ENCODE data around the gene TSN.
A peak's percentile ranks its signal among the peaks of the same experiment; 100 is the strongest.
"Not testable (repeated sequence)": the region's sequence is repeated elsewhere in the genome, so short reads cannot be mapped to it uniquely, and the experiment has no call there.

Gene TSN

DNA sequence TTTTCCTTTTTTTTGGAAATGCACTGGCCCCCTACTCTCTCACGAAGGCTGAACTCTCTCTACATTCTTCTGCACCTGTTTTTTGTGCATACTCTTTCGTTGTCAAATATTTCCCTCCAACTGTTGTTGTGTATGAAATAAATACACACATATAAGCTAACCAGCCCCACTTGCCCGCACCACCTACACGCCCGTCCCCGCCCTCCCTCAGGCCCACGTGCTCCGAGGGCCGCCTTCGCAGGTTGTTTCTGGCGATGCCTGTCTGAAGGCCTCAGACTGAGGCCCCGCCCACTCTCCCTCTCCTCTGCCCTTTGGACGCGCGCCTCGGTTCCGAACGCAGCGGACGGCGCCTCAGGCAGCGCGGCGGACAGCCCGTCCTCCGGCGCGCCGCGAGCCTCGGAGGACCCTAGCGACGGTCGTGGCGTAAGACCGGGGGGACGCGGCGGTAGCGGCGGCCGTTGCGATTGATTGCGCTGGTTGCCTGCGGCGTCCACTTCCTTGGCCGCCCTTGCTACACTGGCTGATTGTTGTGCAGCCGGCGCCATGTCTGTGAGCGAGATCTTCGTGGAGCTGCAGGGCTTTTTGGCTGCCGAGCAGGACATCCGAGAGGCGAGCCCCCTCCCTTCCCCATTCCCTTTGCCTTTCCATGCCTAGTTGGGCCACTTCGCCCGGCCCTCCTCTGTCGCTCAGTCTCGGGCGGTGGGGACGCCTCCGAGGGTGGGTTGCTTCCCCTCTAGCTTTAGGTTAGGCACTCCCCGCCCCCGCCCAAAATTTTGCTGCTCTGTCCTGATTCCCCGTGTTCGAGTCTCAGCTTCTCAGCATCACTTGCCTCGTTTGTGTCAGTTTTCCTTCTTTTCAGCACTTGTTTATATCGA lies at the start of gene TSN:
Gene TSN, plus strand, starts transcription at position 415 of the 875 bp plus-strand sequence. Its CDS starts 129 bp downstream, at position 544.
- H3K36me3 ChIP-seq (ENCODE audit: control insufficient read depth in 2 of 2, insufficient read depth in 2 of 2, low read length in 2 of 2) = peaks cover 6% of the 10 kb centered on the region in 2 donors
- H3K9me3 ChIP-seq (ENCODE audit: control insufficient read depth in 2 of 2, low read length in 2 of 2) = no peaks in the 10 kb centered on the region
- peaks cover 5% of the 10 kb centered on the region for H3K4me1 ChIP-seq (ENCODE audit: control insufficient read depth, insufficient read depth, low read length)
- peak within 1 kb of the TSS; percentile 89 to 98 for H3K9ac ChIP-seq (ENCODE audit: low read length in 2 of 2)
- no peaks in the 10 kb centered on the region for H3K27me3 ChIP-seq (ENCODE audit: control insufficient read depth in 1 of 2, insufficient read depth in 2 of 2, low read length in 2 of 2)
- peak within 1 kb of the TSS; percentile 86 to 93 for H3K4me3 ChIP-seq (ENCODE audit: low read length in 2 of 2)
- H3K27ac ChIP-seq (ENCODE audit: low read length) = peak within 1 kb of the TSS; percentile 84

- no peaks in the 10 kb centered on the region for H3K4me1 ChIP-seq (ENCODE audit: control insufficient read depth, insufficient read depth, low read length)
- no peaks in the 10 kb centered on the region for H3K36me3 ChIP-seq (ENCODE audit: control insufficient read depth in 2 of 2, insufficient read depth in 2 of 2, low read length in 2 of 2)
- H3K9me3 ChIP-seq (ENCODE audit: control insufficient read depth in 2 of 2, low read length in 2 of 2) = no peaks in the 10 kb centered on the region
- H3K4me3 ChIP-seq (ENCODE audit: low read length in 2 of 2) = no peak overlapping the region
- H3K27ac ChIP-seq (ENCODE audit: low read length) = no peak overlapping the region
- H3K9ac ChIP-seq (ENCODE audit: low read length in 2 of 2) = no peak overlapping the region
- H3K27me3 ChIP-seq (ENCODE audit: control insufficient read depth in 1 of 2, insufficient read depth in 2 of 2, low read length in 2 of 2) = no peaks in the 10 kb centered on the region
Measured at GRCh38 chr2:121705958-121706357, 49.5 kb upstream of the TSN start.

DNA sequence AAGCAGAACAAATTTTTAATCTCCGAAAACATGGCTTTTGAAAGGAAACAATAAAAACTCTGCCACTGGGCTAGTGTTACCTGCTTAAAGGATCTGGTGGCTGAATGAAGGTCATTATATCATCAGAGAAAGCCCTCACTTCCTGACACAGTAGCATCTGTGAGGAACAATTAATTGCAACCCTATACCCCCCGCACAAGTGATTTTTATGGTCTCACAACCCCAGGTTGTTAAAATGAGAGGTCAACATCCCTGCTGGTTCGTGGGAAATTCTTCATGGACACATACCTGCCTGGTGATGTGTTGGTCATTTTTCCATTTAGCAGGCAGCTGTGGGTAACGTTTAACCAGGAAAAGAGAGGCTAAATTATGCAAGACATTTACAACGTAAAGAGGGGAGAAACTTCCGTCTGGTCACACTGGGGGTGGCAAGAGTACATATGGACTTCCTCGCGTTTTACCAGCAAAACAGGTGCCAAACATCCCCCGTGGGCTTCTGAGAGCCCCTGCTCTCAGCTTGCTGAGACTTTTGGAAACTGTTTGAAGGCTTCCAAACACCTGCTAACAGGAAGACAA lies 48.0 kb upstream of the TSN start:
- no peak overlapping the region for H3K9ac ChIP-seq (ENCODE audit: low read length in 2 of 2)
- no peak overlapping the region for H3K4me3 ChIP-seq (ENCODE audit: low read length in 2 of 2)
- no peaks in the 10 kb centered on the region for H3K36me3 ChIP-seq (ENCODE audit: control insufficient read depth in 2 of 2, insufficient read depth in 2 of 2, low read length in 2 of 2)
- H3K27ac ChIP-seq (ENCODE audit: low read length) = no peak overlapping the region
- no peaks in the 10 kb centered on the region for H3K9me3 ChIP-seq (ENCODE audit: control insufficient read depth in 2 of 2, low read length in 2 of 2)
- no peaks in the 10 kb centered on the region for H3K4me1 ChIP-seq (ENCODE audit: control insufficient read depth, insufficient read depth, low read length)
- no peaks in the 10 kb centered on the region for H3K27me3 ChIP-seq (ENCODE audit: control insufficient read depth in 1 of 2, insufficient read depth in 2 of 2, low read length in 2 of 2)

DNA sequence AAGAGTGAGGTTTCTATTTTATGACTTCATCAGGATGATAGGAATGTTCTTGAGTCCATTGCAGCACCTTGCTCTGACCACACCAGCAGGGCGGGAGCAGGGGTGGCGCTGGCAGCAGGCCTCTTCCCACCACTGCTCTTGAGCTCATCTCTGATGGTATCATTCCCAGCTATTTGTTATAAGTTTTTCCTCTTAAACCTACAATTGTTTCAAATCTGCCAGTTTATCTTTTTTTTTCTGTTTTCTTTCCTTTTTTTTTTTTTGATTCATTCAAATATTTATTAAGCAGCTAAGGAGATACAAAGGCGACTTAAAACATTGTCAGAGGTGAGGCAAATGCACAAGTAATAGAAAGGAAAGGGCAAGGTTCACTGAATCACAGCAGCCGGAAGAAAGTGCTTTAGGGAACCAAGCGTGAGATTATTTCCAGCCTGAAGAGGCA lies 47.5 kb upstream of the TSN start:
- H3K36me3 ChIP-seq (ENCODE audit: control insufficient read depth in 2 of 2, insufficient read depth in 2 of 2, low read length in 2 of 2) = no peaks in the 10 kb centered on the region
- no peaks in the 10 kb centered on the region for H3K4me1 ChIP-seq (ENCODE audit: control insufficient read depth, insufficient read depth, low read length)
- H3K27me3 ChIP-seq (ENCODE audit: control insufficient read depth in 1 of 2, insufficient read depth in 2 of 2, low read length in 2 of 2) = no peaks in the 10 kb centered on the region
- H3K4me3 ChIP-seq (ENCODE audit: low read length in 2 of 2) = no peak overlapping the region
- H3K9me3 ChIP-seq (ENCODE audit: control insufficient read depth in 2 of 2, low read length in 2 of 2) = no peaks in the 10 kb centered on the region
- H3K9ac ChIP-seq (ENCODE audit: low read length in 2 of 2) = no peak overlapping the region
- H3K27ac ChIP-seq (ENCODE audit: low read length) = no peak overlapping the region

- Histone ChIP-seq H3K27me3 (ENCODE audit: control insufficient read depth in 1 of 2, insufficient read depth in 2 of 2, low read length in 2 of 2) (no peaks in the 10 kb centered on the region), H3K27ac (ENCODE audit: low read length) (no peak overlapping the region), H3K4me1 (ENCODE audit: control insufficient read depth, insufficient read depth, low read length) (no peaks in the 10 kb centered on the region), H3K4me3 (ENCODE audit: low read length in 2 of 2) (no peak overlapping the region), H3K36me3 (ENCODE audit: control insufficient read depth in 2 of 2, insufficient read depth in 2 of 2, low read length in 2 of 2) (no peaks in the 10 kb centered on the region), H3K9ac (ENCODE audit: low read length in 2 of 2) (no peak overlapping the region), H3K9me3 (ENCODE audit: control insufficient read depth in 2 of 2, low read length in 2 of 2) (no peaks in the 10 kb centered on the region)
Measured at GRCh38 chr2:121709776-121710469, 45.5 kb upstream of the TSN start.

DNA sequence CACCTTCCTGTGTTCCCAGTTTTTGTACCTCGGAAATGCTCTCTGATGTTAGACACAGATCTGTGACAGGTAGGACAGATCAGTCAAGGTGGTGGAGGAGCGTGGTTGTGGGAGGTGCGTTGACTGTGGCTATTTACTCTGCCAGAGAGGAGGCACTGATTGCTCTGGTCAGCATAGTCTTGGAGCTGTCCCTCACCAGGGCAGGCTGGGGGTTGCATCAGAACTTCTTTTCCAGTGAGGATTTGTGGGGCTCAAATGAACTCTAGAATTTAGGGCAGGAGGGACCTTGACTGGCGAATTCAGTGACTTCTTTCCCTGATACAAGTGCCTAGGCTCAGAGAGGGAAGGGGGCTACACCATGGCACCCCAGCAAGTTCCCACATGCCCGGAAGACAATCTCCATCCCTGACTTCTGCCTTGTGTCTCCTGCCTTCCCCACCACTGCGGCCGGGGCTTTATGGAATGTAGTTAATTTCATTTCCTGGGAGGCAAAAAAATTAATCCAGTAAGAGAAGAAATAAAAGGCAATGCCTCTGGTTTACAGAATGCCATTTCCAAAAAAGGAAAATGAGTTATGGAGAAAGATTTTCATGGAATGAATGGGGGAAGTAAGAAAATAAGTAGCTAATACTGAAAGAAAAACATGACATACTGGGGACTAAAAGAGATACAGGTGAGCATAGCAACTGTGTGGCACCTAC lies 44.8 kb upstream of the TSN start:
- Histone ChIP-seq H3K9ac (ENCODE audit: low read length in 2 of 2) (no peak overlapping the region), H3K27ac (ENCODE audit: low read length) (no peak overlapping the region), H3K4me1 (ENCODE audit: control insufficient read depth, insufficient read depth, low read length) (no peaks in the 10 kb centered on the region), H3K4me3 (ENCODE audit: low read length in 2 of 2) (no peak overlapping the region), H3K36me3 (ENCODE audit: control insufficient read depth in 2 of 2, insufficient read depth in 2 of 2, low read length in 2 of 2) (no peaks in the 10 kb centered on the region), H3K9me3 (ENCODE audit: control insufficient read depth in 2 of 2, low read length in 2 of 2) (no peaks in the 10 kb centered on the region), H3K27me3 (ENCODE audit: control insufficient read depth in 1 of 2, insufficient read depth in 2 of 2, low read length in 2 of 2) (no peaks in the 10 kb centered on the region)

GRCh38 chr2:121711481-121711880 lies 44.0 kb upstream of the TSN start:
- H3K27ac ChIP-seq (ENCODE audit: low read length); H3K36me3 ChIP-seq (ENCODE audit: control insufficient read depth in 2 of 2, insufficient read depth in 2 of 2, low read length in 2 of 2); H3K9me3 ChIP-seq (ENCODE audit: control insufficient read depth in 2 of 2, low read length in 2 of 2); H3K9ac ChIP-seq (ENCODE audit: low read length in 2 of 2); H3K4me1 ChIP-seq (ENCODE audit: control insufficient read depth, insufficient read depth, low read length); H3K27me3 ChIP-seq (ENCODE audit: control insufficient read depth in 1 of 2, insufficient read depth in 2 of 2, low read length in 2 of 2); H3K4me3 ChIP-seq (ENCODE audit: low read length in 2 of 2): not testable (repeated sequence)

- no peak overlapping the region for H3K27ac ChIP-seq (ENCODE audit: low read length)
Measured at GRCh38 chr2:121716126-121716525, 39.3 kb upstream of the TSN start.

DNA sequence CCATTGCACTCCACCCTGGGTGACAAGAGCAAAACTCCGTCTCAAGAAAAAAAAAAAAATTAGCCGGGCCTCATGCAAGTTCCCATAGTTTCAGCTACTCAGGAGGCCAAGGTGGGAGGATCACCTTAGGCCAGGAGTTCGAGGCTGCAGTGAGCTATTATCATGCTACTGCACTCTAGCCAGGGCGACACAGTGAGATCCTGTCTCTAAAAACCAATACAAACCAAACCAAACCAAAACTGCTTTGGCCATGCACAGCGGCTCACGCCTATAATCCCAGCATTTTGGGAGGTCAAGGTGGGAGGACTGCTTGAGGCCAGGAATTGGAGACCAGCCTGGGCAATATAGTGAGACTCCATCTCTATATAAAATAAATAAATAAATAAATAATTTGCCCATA lies 37.9 kb upstream of the TSN start:
- no peak overlapping the region for H3K27ac ChIP-seq (ENCODE audit: low read length)
- H3K4me3 ChIP-seq (ENCODE audit: low read length in 2 of 2) = no peak overlapping the region
- peaks cover 3% of the 10 kb centered on the region for H3K4me1 ChIP-seq (ENCODE audit: control insufficient read depth, insufficient read depth, low read length)
- H3K9ac ChIP-seq (ENCODE audit: low read length in 2 of 2) = no peak overlapping the region
- no peaks in the 10 kb centered on the region for H3K36me3 ChIP-seq (ENCODE audit: control insufficient read depth in 2 of 2, insufficient read depth in 2 of 2, low read length in 2 of 2)
- H3K9me3 ChIP-seq (ENCODE audit: control insufficient read depth in 2 of 2, low read length in 2 of 2) = no peaks in the 10 kb centered on the region
- H3K27me3 ChIP-seq (ENCODE audit: control insufficient read depth in 1 of 2, insufficient read depth in 2 of 2, low read length in 2 of 2) = no peaks in the 10 kb centered on the region

More at GRCh38 chr2:121716126-121716525, 39.3 kb upstream of the TSN start:
- Histone ChIP-seq H3K27me3 (ENCODE audit: control insufficient read depth in 1 of 2, insufficient read depth in 2 of 2, low read length in 2 of 2) (no peaks in the 10 kb centered on the region), H3K4me1 (ENCODE audit: control insufficient read depth, insufficient read depth, low read length) (peaks cover 3% of the 10 kb centered on the region), H3K9me3 (ENCODE audit: control insufficient read depth in 2 of 2, low read length in 2 of 2) (no peaks in the 10 kb centered on the region), H3K36me3 (ENCODE audit: control insufficient read depth in 2 of 2, insufficient read depth in 2 of 2, low read length in 2 of 2) (no peaks in the 10 kb centered on the region), H3K9ac (ENCODE audit: low read length in 2 of 2) (no peak overlapping the region), H3K4me3 (ENCODE audit: low read length in 2 of 2) (no peak overlapping the region)

DNA sequence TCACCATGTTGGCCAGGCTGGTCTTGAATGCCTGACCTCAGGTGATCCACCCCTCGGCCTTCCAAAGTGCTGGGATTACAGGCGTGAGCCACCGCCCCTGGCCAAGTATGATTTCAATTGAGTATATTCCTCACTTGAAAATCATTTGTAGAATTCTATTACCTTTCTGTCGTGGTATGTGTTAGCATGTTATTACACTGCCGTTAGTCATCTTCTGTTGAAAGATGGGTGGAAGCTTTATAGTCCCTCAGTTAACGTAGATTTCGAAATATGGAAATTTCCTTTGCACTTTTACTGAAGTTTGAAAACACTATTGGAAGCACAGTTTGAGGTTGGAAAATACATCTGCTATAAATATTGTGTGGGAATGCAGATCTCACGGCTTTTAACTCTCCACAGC lies 33.5 kb upstream of the TSN start:
- Histone ChIP-seq H3K27ac (ENCODE audit: low read length) (no peak overlapping the region), H3K36me3 (ENCODE audit: control insufficient read depth in 2 of 2, insufficient read depth in 2 of 2, low read length in 2 of 2) (peaks cover 2% of the 10 kb centered on the region in 2 donors), H3K9ac (ENCODE audit: low read length in 2 of 2) (no peak overlapping the region), H3K27me3 (ENCODE audit: control insufficient read depth in 1 of 2, insufficient read depth in 2 of 2, low read length in 2 of 2) (no peaks in the 10 kb centered on the region), H3K4me1 (ENCODE audit: control insufficient read depth, insufficient read depth, low read length) (peaks cover 3% of the 10 kb centered on the region), H3K4me3 (ENCODE audit: low read length in 2 of 2) (no peak overlapping the region), H3K9me3 (ENCODE audit: control insufficient read depth in 2 of 2, low read length in 2 of 2) (no peaks in the 10 kb centered on the region)

All from stomach smooth muscle (tissue), 2 donors.